Measurements from ENCODE around the gene PEX6. TPM values are rescaled to one million over a fixed set of nuclear protein-coding genes. Genes with fewer than 3 reads are reported as not detected.

PEX6 gene
- total RNA-seq, 1 experiment from 2014 or later = 13.8 TPM

DNA sequence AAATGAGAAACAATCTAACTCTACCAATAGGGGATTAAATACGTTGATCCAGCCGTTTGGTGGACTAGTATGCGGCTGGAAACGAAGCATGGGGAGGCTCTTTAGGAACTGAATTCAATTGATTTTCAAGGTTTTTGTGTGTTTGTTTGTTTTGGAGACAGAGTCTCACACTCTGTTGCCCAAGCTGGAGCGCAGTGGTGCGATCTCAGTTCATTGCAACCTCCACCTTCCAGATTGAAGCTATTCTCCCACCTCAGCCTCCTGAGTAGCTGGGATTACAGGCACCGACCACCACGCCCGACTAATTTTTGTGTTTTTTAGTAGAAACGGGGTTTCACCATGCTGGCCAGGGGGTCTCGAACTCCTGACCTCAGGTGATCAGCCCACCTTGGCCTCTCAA is 42.6 kb downstream of the PEX6 start:
- DNase-seq (ENCODE audit: low read depth) = no peak

- no peak for DNase-seq (ENCODE audit: low read depth)
Measured at GRCh38 chr6:42935322-42935721, 43.7 kb downstream of the PEX6 start.

DNA sequence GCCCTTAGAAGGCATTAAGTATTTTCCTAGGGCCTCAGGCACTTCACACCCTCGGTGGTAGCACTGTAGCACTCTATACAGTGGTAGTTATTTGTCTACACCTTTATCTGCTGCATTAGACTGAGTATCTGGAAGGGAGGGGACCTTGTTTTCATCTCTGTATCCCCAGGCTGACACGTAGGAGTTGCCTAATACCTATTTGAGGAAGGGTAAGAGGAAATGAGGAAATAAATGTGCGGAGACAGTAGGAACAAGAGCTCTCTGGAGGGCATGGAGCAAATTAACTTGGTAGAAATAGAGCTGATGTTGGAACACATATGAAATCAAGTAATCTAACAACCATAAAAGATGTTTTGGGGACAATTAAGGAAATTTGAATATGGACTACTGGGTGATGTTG is 45.8 kb downstream of the PEX6 start:
- no peak for DNase-seq (ENCODE audit: low read depth)

- no peak for DNase-seq (ENCODE audit: low read depth)
Measured at GRCh38 chr6:42932412-42932811, 46.6 kb downstream of the PEX6 start.

GRCh38 chr6:42929821-42930360 is 49.1 kb downstream of the PEX6 start:
- peak; percentile 82 for DNase-seq (ENCODE audit: low read depth)

GRCh38 chr6:42928986-42929820 is 49.8 kb downstream of the PEX6 start, which contains the start of gene CNPY3:
TSS of gene CNPY3 (plus strand) at chr6:42929480. CDS start at chr6:42929571, 91 bp downstream.
- DNase-seq (ENCODE audit: low read depth) = peak; percentile 100

- no peak for DNase-seq (ENCODE audit: low read depth)
Measured at GRCh38 chr6:42925248-42925857, 53.6 kb downstream of the PEX6 start.

DNA sequence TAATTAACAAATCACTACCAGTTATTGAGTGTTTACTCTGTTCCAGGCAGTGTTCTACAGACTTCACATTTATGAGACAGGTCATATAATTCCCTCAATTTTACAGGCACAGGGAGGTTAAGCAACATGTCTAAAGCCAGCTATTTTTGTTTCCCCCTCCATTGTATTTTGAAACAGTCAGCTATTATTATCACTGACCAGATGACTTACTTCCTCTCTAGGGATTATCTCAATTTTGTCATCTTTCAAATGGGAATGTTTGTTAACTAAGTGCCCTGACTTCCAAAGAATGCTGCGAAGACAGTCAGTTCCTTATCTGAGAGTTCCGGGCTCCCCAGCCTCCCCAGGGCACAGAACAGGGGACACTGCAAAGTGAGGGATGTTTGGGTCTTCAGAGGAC is 55.3 kb downstream of the PEX6 start:
- no peak for DNase-seq (ENCODE audit: low read depth)

DNA sequence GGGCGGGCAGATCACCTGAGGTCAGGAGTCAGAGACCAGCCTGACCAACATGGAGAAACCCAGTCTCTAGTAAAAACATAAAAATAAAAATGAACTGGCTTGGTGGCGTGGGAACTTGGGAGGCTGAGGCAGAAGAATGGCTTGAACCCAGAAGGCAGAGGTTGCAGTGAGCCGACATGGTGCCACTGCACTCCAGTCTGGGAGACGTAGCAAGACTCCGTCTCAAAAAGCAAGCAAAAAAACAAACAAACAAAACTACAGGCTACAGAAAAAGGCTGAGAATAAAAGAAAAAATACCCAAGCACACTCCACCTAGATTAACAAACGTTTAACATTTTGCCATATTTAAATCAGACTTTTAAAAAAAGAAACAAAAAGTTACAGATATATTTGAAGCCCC is 57.2 kb downstream of the PEX6 start:
- no peak for DNase-seq (ENCODE audit: low read depth)

- DNase-seq (ENCODE audit: low read depth) = no peak
Measured at GRCh38 chr6:42916288-42916687, 62.7 kb downstream of the PEX6 start.

DNA sequence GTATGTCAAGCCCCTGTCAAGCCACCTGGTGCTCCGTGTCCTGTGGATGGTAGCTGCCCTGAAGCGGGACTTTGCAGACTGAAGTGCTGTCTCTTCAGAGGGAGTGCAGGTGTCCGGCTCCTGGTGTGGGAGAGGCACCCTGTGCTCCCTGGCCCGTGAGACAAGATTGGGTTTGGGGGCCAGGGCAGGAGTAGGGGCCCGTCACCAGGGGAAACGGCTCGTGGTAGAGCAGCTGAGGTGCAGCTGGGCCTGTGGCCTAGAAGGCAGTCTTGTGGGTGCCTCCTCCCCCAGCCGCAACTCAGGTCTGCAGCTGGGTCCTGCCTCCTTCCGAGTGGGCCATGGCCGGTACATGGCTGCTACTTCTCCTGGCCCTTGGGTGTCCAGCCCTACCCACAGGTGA is 63.2 kb downstream of the PEX6 start, which contains the start of gene PTCRA:
TSS of gene PTCRA (plus strand) at position 322 of the 400 bp plus-strand sequence. CDS start at position 339, 17 bp downstream.
- no peak for DNase-seq (ENCODE audit: low read depth)

GRCh38 chr6:42914546-42914945 is 64.4 kb downstream of the PEX6 start:
- DNase-seq (ENCODE audit: low read depth) = no peak

Other genes starting within 250 kb of the PEX6 start
- gene TBCC, start 233.1 kb downstream of the PEX6 start, total RNA-seq (2014; rRNA removed; shearing (Covaris generic)) = 46.2 and 62.8 TPM in 2 replicates
- 5.4 and 7.5 TPM in 2 replicates for gene BICRAL, start 197.1 kb downstream of the PEX6 start, total RNA-seq (2014; rRNA removed; shearing (Covaris generic))
- 174 and 187 TPM in 2 replicates for gene RPL7L1, start 99.6 kb downstream of the PEX6 start, total RNA-seq (2014; rRNA removed; shearing (Covaris generic))
- gene PTCRA, start 63.1 kb downstream of the PEX6 start, total RNA-seq (2014; rRNA removed; shearing (Covaris generic)) = not detected in 2 replicates
- 58.0 and 78.3 TPM in 2 replicates for gene CNPY3, start 49.7 kb downstream of the PEX6 start, total RNA-seq (2014; rRNA removed; shearing (Covaris generic))
- 0.54 TPM in 1 of 2 replicates, not detected in the other for gene GNMT, start 18.4 kb downstream of the PEX6 start, total RNA-seq (2014; rRNA removed; shearing (Covaris generic))
- 66.6 and 94.2 TPM in 2 replicates for gene PPP2R5D, start 5.4 kb upstream of the PEX6 start, total RNA-seq (2014; rRNA removed; shearing (Covaris generic))
- 172 and 224 TPM in 2 replicates for gene MEA1, start 34.8 kb upstream of the PEX6 start, total RNA-seq (2014; rRNA removed; shearing (Covaris generic))
- 101 and 118 TPM in 2 replicates for gene KLHDC3, start 35.1 kb upstream of the PEX6 start, total RNA-seq (2014; rRNA removed; shearing (Covaris generic))
- gene RRP36, start 42.4 kb upstream of the PEX6 start, total RNA-seq (2014; rRNA removed; shearing (Covaris generic)) = 153 and 195 TPM in 2 replicates
- gene CUL7, start 74.7 kb upstream of the PEX6 start, total RNA-seq (2014; rRNA removed; shearing (Covaris generic)) = 8.3 and 17.7 TPM in 2 replicates
- gene MRPL2, start 80.3 kb upstream of the PEX6 start, total RNA-seq (2014; rRNA removed; shearing (Covaris generic)) = 43.4 and 55.4 TPM in 2 replicates
- 14.7 and 21.1 TPM in 2 replicates for gene KLC4, start 80.5 kb upstream of the PEX6 start, total RNA-seq (2014; rRNA removed; shearing (Covaris generic))
- 76.3 and 162 TPM in 2 replicates for gene PTK7, start 97.1 kb upstream of the PEX6 start, total RNA-seq (2014; rRNA removed; shearing (Covaris generic))
- gene SRF, start 192.1 kb upstream of the PEX6 start, total RNA-seq (2014; rRNA removed; shearing (Covaris generic)) = 15.6 and 26.5 TPM in 2 replicates
- gene CUL9, start 203.0 kb upstream of the PEX6 start, total RNA-seq (2014; rRNA removed; shearing (Covaris generic)) = 14.1 and 21.9 TPM in 2 replicates